SK-N-SH (cell line): ENCODE data around the gene PHACTR4. TPM values are rescaled to one million over a fixed set of nuclear protein-coding genes. Genes with fewer than 3 reads are reported as not detected.

Experiments
- CTCF ChIA-PET: fragments of 300-600, 350-600 bp; formaldehyde crosslinking; extraction: SDS; loops from one replicate; lab custom pipeline; 2021; lab: Yijun Ruan, JAX
- POLR2A ChIA-PET: fragments of 350-600 bp; sonication (Branson Sonifier 250); formaldehyde crosslinking; extraction: SDS; loops from one replicate; lab custom pipeline; 2020; ENCODE audit warnings: antibody characterized with exemption, inconsistent platforms; lab: Yijun Ruan, JAX
- DNase-seq: peaks from one replicate; pipeline ENCODE4 v3.0.0; 2012
- H2AFZ ChIP-seq: fragments of 200-600 bp; sonication (generic); 2 replicates; pipeline ENCODE4 v1.8.1; 2016; ENCODE audit warnings: antibody characterized with exemption, mild to moderate bottlenecking, low read depth
- H3F3A ChIP-seq: fragments of 200-600 bp; sonication (generic); replicated peaks from 2 replicates; pipeline ENCODE3; 2016; ENCODE audit warnings: antibody characterized with exemption, mild to moderate bottlenecking; ENCODE audit not compliant: insufficient read depth
- H3K27ac ChIP-seq, 2 experiments: fragments of 200-500 bp in 1 of 2; fragments of 200-600 bp in 1 of 2; sonication (Bioruptor generic) in 1 of 2; sonication (generic), shearing (Covaris generic) in 1 of 2; 2 replicates each; pipeline versions ENCODE4 v1.5.1 to v1.6.1; 2014 to 2016; ENCODE audit warnings: low read depth in 2 of 2, inconsistent platforms in 1 of 2, low read length in 1 of 2, mild to moderate bottlenecking in 1 of 2, mixed read lengths in 1 of 2
- H3K27me3 ChIP-seq: fragments of 200-600 bp; sonication (generic), shearing (Covaris generic); 2 replicates; pipeline ENCODE4 v1.6.1; 2016; ENCODE audit warnings: mixed run types; ENCODE audit not compliant: insufficient read depth
- H3K36me3 ChIP-seq, 2 experiments: fragments of 200-500 bp in 1 of 2; fragments of 200-600 bp in 1 of 2; sonication (Bioruptor generic) in 1 of 2; sonication (generic) in 1 of 2; replicated peaks in 1 of 2; 2 replicates each; pipeline versions ENCODE3 to v1.5.1; 2014 to 2016; ENCODE audit warnings: low read length in 1 of 2, mild to moderate bottlenecking in 1 of 2; ENCODE audit not compliant: insufficient read depth in 2 of 2, control insufficient read depth in 1 of 2
- H3K4me1 ChIP-seq, 2 experiments: fragments of 200-500 bp in 1 of 2; fragments of 200-600 bp in 1 of 2; sonication (Bioruptor generic) in 1 of 2; sonication (generic), shearing (Covaris generic) in 1 of 2; 2 replicates each; pipeline versions ENCODE4 v1.5.1 to v1.6.1; 2014 to 2016; ENCODE audit warnings: low read depth in 1 of 2, low read length in 1 of 2, mixed run types in 1 of 2; ENCODE audit not compliant: insufficient read depth in 2 of 2, control insufficient read depth in 1 of 2
- H3K4me2 ChIP-seq: fragments of 200-600 bp; sonication (generic), shearing (Covaris generic); 2 replicates; pipeline ENCODE4 v1.6.1; 2017; ENCODE audit warnings: mixed run types
- H3K4me3 ChIP-seq, 2 experiments: fragments of 200-500 bp in 1 of 2; fragments of 200-600 bp in 1 of 2; sonication (Bioruptor generic) in 1 of 2; sonication (generic), shearing (Covaris generic) in 1 of 2; 2 replicates each; pipeline versions ENCODE4 v1.5.1 to v1.8.1; 2014 to 2016; ENCODE audit warnings: low read depth in 2 of 2, inconsistent platforms in 1 of 2, low read length in 1 of 2, mild to moderate bottlenecking in 1 of 2, mixed read lengths in 1 of 2, moderate library complexity in 1 of 2
- H3K79me2 ChIP-seq: fragments of 200-600 bp; sonication (generic); 2 replicates; pipeline ENCODE4 v1.8.1; 2017; ENCODE audit warnings: mild to moderate bottlenecking; ENCODE audit not compliant: insufficient read depth
- H3K9ac ChIP-seq: fragments of 200-600 bp; sonication (generic); 2 replicates; pipeline ENCODE4 v1.6.1; 2017; ENCODE audit warnings: mixed run types
- H3K9me2 ChIP-seq: fragments of 200-600 bp; sonication (generic); 2 replicates; pipeline ENCODE4 v1.6.1; 2017; ENCODE audit warnings: mixed run types
- H3K9me3 ChIP-seq: fragments of 200-600 bp; sonication (generic); 2 replicates; pipeline ENCODE4 v1.6.1; 2017; ENCODE audit warnings: mixed run types, mild to moderate bottlenecking, moderate library complexity
- H4K20me1 ChIP-seq: fragments of 200-600 bp; sonication (generic); 2 replicates; pipeline ENCODE4 v1.6.1; 2017; ENCODE audit warnings: mild to moderate bottlenecking, mixed run types; ENCODE audit not compliant: insufficient read depth
- EZH2phosphoT487 ChIP-seq: fragments of 200-600 bp; sonication (generic); IDR thresholded peaks from 2 replicates; pipeline ENCODE4 v1.6.1; 2017; ENCODE audit warnings: low read depth, mixed run types, mild to moderate bottlenecking, antibody characterized with exemption, moderate library complexity, borderline replicate concordance
- FOSL2 ChIP-seq: IDR thresholded peaks from 2 replicates; pipeline ENCODE4 v1.4.0; 2012; ENCODE audit warnings: low read depth, mild to moderate bottlenecking, moderate library complexity, borderline replicate concordance
- FOXJ3 ChIP-seq: sonication (generic); formaldehyde crosslinking; IDR thresholded peaks from 2 replicates; pipeline ENCODE4 v1.5.1; 2020; ENCODE audit warnings: mild to moderate bottlenecking, missing genetic modification reagents
- MXI1 ChIP-seq: IDR thresholded peaks from 2 replicates; pipeline ENCODE4 v1.6.1; 2012; ENCODE audit warnings: mild to moderate bottlenecking, low read depth, low read length, improper control_type of control experiment
- NFIC ChIP-seq: IDR thresholded peaks from 2 replicates; pipeline ENCODE4 v1.4.0; 2012; ENCODE audit warnings: borderline replicate concordance
- NRF1 ChIP-seq: IDR thresholded peaks from 2 replicates; pipeline ENCODE4 v1.6.1; 2012; ENCODE audit warnings: low read depth, mild to moderate bottlenecking, low read length
- POLR2AphosphoS5 ChIP-seq: IDR thresholded peaks from 2 replicates; pipeline ENCODE4 v1.6.1; 2012; ENCODE audit warnings: low read depth, low read length
- RCOR1 ChIP-seq: fragments of 150-350 bp; IDR thresholded peaks from 2 replicates; pipeline ENCODE4 v1.6.1; 2017; ENCODE audit warnings: antibody characterized with exemption, low read length
- SIN3A ChIP-seq: IDR thresholded peaks from 2 replicates; pipeline ENCODE4 v1.6.1; 2012; ENCODE audit warnings: low read depth, mild to moderate bottlenecking, low read length, moderate library complexity, borderline replicate concordance
- TCF12 ChIP-seq: IDR thresholded peaks from 2 replicates; pipeline ENCODE4 v1.4.0; 2012
- YY1 ChIP-seq: IDR thresholded peaks from 2 replicates; pipeline ENCODE4 v1.4.0; 2012; ENCODE audit warnings: low read depth, mild to moderate bottlenecking
- WGBS: methylation state at CpG from one replicate; pipeline ENCODE4 v1.1.6; 2017; ENCODE audit warnings: low lambda C conversion rate; 5-methylcytosine and 5-hydroxymethylcytosine counted together
- polyA plus RNA-seq, 3 experiments: library from polyadenylated mRNA; depleted of rRNA; stranded (reverse); fragments of >200 nt; gene quantifications; 2 replicates each; pipeline ENCODE4 v1.2.3, GENCODE V29; 2012
- TF ChIP-seq, protein P1 (sequence below): IDR thresholded peaks from 2 replicates; pipeline ENCODE4 v1.4.0; 2012; ENCODE audit warnings: low read depth, borderline replicate concordance
- TF ChIP-seq, protein P2 (sequence below): IDR thresholded peaks from 2 replicates; pipeline ENCODE4; 2012
- TF ChIP-seq, protein P3 (sequence below): IDR thresholded peaks from 2 replicates; pipeline ENCODE4 v1.4.0; 2012; ENCODE audit warnings: low read depth
- TF ChIP-seq, protein P4 (sequence below): fragments of 200-600 bp; sonication (generic); IDR thresholded peaks from 2 replicates; pipeline ENCODE4 v1.6.1; 2017; ENCODE audit warnings: antibody characterized with exemption, mild to moderate bottlenecking, moderate library complexity
- TF ChIP-seq, protein P5 (sequence below): IDR thresholded peaks from 2 replicates; pipeline ENCODE4 v1.6.1; 2012; ENCODE audit warnings: mild to moderate bottlenecking, low read depth, low read length, moderate library complexity
- TF ChIP-seq, protein P6 (sequence below): IDR thresholded peaks from 2 replicates; pipeline ENCODE4 v1.4.0; 2012; ENCODE audit warnings: low read depth, borderline replicate concordance

Gene PHACTR4
- polyA plus RNA-seq, 1 of the 3 experiments (the other 2 are of a cell fraction) = 9.8 TPM

DNA sequence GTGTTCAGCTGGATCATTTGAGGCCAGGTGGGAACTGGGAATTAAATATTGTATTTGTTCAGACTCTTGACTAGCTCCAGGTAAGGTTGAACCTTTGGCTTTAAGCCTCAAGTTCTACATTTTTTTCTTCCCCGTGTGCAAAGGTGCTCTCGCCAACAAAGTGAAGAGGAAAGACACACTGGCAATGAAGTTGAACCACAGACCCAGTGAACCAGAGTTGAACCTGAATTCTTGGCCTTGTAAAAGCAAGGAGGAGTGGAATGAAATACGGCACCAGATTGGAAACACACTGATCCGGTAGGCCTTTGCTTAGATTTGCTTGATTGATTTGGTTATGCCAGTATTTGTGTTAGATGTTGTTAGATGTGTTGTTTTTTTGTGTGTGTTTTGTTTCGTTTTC is 110.8 kb downstream of the PHACTR4 start:
- no peak overlapping the region for H3K4me3 ChIP-seq
- H3K9me3 ChIP-seq = no peaks in the 10 kb centered on the region
- TF ChIP-seq SIN3A (no peak), RCOR1 (no peak)
- TF ChIP-seq, protein P1, sequence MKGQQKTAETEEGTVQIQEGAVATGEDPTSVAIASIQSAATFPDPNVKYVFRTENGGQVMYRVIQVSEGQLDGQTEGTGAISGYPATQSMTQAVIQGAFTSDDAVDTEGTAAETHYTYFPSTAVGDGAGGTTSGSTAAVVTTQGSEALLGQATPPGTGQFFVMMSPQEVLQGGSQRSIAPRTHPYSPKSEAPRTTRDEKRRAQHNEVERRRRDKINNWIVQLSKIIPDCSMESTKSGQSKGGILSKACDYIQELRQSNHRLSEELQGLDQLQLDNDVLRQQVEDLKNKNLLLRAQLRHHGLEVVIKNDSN = no peak
- TF ChIP-seq, all 33 proteins: peak for 0

DNA sequence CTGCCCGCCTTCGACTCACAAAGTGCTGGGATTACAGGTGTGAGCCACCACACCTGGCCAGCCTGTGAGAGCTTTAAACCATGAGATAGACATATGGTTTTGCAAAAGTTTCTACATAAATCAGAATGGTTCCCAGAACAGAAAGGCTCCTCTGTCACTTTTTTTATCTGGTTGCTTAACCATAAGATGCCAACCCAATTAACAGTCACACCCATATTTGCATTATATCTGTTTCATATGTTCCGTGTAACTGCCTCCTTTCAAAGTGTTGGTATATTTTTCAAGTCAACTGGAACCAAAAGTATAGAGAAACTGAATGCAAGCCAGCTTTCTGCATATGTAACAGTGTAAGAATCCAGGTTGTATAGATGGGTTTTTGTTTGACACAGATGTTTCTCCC is 112.6 kb downstream of the PHACTR4 start:
- H3K36me3 ChIP-seq = peaks cover 16 to 47% of the 10 kb centered on the region in 2 experiments
- WGBS = 81% methylated on average over 3 of the region's 3 CpGs
- CTCF ChIA-PET = no interaction called here

More for the DNA sequence above, 110.8 kb downstream of the PHACTR4 start:
- no peaks in the 10 kb centered on the region for H3K79me2 ChIP-seq
- H4K20me1 ChIP-seq = no peaks in the 10 kb centered on the region
- H2AFZ ChIP-seq = no peak overlapping the region
- H3K9ac ChIP-seq = no peak overlapping the region
- H3F3A ChIP-seq = no peaks in the 10 kb centered on the region
- no peak overlapping the region for H3K27ac ChIP-seq
- H3K36me3 ChIP-seq = peaks cover 22 to 42% of the 10 kb centered on the region in 2 experiments
- 98% methylated on average over 5 of the region's 5 CpGs for WGBS
- ChIA-PET CTCF (no interaction called here), POLR2A (no interaction called here)
- DNase-seq = no peak
- H3K27me3 ChIP-seq = no peaks in the 10 kb centered on the region
- H3K9me2 ChIP-seq = no peaks in the 10 kb centered on the region
- H3K4me2 ChIP-seq = no peak overlapping the region
- no peaks in the 10 kb centered on the region for H3K4me1 ChIP-seq

More for the DNA sequence above, 112.6 kb downstream of the PHACTR4 start:
- no peak overlapping the region for H3K27ac ChIP-seq
- no peaks in the 10 kb centered on the region for H4K20me1 ChIP-seq
- DNase-seq = no peak
- H3K9me2 ChIP-seq = no peaks in the 10 kb centered on the region
- no peaks in the 10 kb centered on the region for H3K27me3 ChIP-seq
- no peaks in the 10 kb centered on the region for H3F3A ChIP-seq
- no peaks in the 10 kb centered on the region for H3K9me3 ChIP-seq
- H2AFZ ChIP-seq = no peak overlapping the region
- no peak for TF ChIP-seq TCF12
- no peak for TF ChIP-seq MXI1
- TF ChIP-seq EZH2phosphoT487 = no peak
- TF ChIP-seq, protein P2, sequence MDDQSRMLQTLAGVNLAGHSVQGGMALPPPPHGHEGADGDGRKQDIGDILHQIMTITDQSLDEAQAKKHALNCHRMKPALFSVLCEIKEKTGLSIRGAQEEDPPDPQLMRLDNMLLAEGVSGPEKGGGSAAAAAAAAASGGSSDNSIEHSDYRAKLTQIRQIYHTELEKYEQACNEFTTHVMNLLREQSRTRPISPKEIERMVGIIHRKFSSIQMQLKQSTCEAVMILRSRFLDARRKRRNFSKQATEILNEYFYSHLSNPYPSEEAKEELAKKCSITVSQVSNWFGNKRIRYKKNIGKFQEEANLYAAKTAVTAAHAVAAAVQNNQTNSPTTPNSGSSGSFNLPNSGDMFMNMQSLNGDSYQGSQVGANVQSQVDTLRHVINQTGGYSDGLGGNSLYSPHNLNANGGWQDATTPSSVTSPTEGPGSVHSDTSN = no peak
- TF ChIP-seq YY1 = no peak
- TF ChIP-seq FOXJ3 = no peak
- TF ChIP-seq, protein P3, sequence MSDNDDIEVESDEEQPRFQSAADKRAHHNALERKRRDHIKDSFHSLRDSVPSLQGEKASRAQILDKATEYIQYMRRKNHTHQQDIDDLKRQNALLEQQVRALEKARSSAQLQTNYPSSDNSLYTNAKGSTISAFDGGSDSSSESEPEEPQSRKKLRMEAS = no peak
- TF ChIP-seq, protein P4, sequence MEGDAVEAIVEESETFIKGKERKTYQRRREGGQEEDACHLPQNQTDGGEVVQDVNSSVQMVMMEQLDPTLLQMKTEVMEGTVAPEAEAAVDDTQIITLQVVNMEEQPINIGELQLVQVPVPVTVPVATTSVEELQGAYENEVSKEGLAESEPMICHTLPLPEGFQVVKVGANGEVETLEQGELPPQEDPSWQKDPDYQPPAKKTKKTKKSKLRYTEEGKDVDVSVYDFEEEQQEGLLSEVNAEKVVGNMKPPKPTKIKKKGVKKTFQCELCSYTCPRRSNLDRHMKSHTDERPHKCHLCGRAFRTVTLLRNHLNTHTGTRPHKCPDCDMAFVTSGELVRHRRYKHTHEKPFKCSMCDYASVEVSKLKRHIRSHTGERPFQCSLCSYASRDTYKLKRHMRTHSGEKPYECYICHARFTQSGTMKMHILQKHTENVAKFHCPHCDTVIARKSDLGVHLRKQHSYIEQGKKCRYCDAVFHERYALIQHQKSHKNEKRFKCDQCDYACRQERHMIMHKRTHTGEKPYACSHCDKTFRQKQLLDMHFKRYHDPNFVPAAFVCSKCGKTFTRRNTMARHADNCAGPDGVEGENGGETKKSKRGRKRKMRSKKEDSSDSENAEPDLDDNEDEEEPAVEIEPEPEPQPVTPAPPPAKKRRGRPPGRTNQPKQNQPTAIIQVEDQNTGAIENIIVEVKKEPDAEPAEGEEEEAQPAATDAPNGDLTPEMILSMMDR = no peak
- TF ChIP-seq NRF1 = no peak
- no peak for TF ChIP-seq NFIC
- no peak for TF ChIP-seq POLR2AphosphoS5
- TF ChIP-seq, protein P5, sequence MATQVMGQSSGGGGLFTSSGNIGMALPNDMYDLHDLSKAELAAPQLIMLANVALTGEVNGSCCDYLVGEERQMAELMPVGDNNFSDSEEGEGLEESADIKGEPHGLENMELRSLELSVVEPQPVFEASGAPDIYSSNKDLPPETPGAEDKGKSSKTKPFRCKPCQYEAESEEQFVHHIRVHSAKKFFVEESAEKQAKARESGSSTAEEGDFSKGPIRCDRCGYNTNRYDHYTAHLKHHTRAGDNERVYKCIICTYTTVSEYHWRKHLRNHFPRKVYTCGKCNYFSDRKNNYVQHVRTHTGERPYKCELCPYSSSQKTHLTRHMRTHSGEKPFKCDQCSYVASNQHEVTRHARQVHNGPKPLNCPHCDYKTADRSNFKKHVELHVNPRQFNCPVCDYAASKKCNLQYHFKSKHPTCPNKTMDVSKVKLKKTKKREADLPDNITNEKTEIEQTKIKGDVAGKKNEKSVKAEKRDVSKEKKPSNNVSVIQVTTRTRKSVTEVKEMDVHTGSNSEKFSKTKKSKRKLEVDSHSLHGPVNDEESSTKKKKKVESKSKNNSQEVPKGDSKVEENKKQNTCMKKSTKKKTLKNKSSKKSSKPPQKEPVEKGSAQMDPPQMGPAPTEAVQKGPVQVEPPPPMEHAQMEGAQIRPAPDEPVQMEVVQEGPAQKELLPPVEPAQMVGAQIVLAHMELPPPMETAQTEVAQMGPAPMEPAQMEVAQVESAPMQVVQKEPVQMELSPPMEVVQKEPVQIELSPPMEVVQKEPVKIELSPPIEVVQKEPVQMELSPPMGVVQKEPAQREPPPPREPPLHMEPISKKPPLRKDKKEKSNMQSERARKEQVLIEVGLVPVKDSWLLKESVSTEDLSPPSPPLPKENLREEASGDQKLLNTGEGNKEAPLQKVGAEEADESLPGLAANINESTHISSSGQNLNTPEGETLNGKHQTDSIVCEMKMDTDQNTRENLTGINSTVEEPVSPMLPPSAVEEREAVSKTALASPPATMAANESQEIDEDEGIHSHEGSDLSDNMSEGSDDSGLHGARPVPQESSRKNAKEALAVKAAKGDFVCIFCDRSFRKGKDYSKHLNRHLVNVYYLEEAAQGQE = no peak
- TF ChIP-seq, protein P6, sequence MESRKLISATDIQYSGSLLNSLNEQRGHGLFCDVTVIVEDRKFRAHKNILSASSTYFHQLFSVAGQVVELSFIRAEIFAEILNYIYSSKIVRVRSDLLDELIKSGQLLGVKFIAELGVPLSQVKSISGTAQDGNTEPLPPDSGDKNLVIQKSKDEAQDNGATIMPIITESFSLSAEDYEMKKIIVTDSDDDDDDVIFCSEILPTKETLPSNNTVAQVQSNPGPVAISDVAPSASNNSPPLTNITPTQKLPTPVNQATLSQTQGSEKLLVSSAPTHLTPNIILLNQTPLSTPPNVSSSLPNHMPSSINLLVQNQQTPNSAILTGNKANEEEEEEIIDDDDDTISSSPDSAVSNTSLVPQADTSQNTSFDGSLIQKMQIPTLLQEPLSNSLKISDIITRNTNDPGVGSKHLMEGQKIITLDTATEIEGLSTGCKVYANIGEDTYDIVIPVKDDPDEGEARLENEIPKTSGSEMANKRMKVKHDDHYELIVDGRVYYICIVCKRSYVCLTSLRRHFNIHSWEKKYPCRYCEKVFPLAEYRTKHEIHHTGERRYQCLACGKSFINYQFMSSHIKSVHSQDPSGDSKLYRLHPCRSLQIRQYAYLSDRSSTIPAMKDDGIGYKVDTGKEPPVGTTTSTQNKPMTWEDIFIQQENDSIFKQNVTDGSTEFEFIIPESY = no peak
- no peak for TF ChIP-seq FOSL2
- H3K79me2 ChIP-seq = no peaks in the 10 kb centered on the region
- no peak overlapping the region for H3K9ac ChIP-seq
- H3K4me1 ChIP-seq = no peaks in the 10 kb centered on the region
- POLR2A ChIA-PET = no interaction called here
- no peak overlapping the region for H3K4me3 ChIP-seq
- H3K4me2 ChIP-seq = no peak overlapping the region
